HFFc6 (cell line): ENCODE measurements around the gene KIRREL3. TPM values are rescaled to one million over a fixed set of nuclear protein-coding genes. Genes with fewer than 3 reads are reported as not detected.

ENCODE experiments used
- DNase-seq: peaks from one replicate; pipeline ENCODE4 v3.0.0-alpha.2; 2018
- H3K27ac Mint-ChIP-seq: 2 replicates; pipeline ENCODE4 v1.8.0; 2020; ENCODE audit warnings: mild to moderate bottlenecking, mixed read lengths
- H3K27me3 Mint-ChIP-seq: 2 replicates; pipeline ENCODE4 v1.8.0; 2021; ENCODE audit warnings: mild to moderate bottlenecking, moderate library complexity, mixed read lengths; ENCODE audit not compliant: insufficient read depth
- H3K36me3 Mint-ChIP-seq: 2 replicates; pipeline ENCODE4 v1.8.0; 2021; ENCODE audit warnings: low read depth, mixed read lengths
- H3K4me1 Mint-ChIP-seq: 2 replicates; pipeline ENCODE4 v1.8.0; 2020; ENCODE audit warnings: low read depth, mixed read lengths
- H3K4me3 Mint-ChIP-seq: 2 replicates; pipeline ENCODE4 v1.8.0; 2020; ENCODE audit warnings: mild to moderate bottlenecking, moderate library complexity, mixed read lengths
- H3K9me3 Mint-ChIP-seq: 2 replicates; pipeline ENCODE4 v1.8.0; 2020; ENCODE audit warnings: mild to moderate bottlenecking, mixed read lengths
- CTCF ChIP-seq: fragments of 200-600 bp; sonication (generic); IDR thresholded peaks from 2 replicates; pipeline ENCODE4 v1.5.0; 2021; ENCODE audit warnings: antibody characterized with exemption, mild to moderate bottlenecking
- total RNA-seq, 6 experiments: library from RNA; stranded (reverse); fragmentation: NEBNext Ultra II Directional; extraction: Animal tissue kit (Norgen Biotek cat#: 25700); gene quantifications; 2 replicates in 1 of 6; 3 replicates in 5 of 6; pipeline ENCODE4 v1.2.3, GENCODE V29; 2021

The KIRREL3 gene
- total RNA-seq, 6 experiments from 2014 or later = 22.2 to 38.2 (median 33.2) TPM

- H3K36me3 Mint-ChIP-seq = peaks cover 10% of the 10 kb centered on the region; the same call in 1 of the 2 replicates
- H3K9me3 Mint-ChIP-seq = no peaks in the 10 kb centered on the region
- TF ChIP-seq CTCF = no peak
- peaks cover 9% of the 10 kb centered on the region for H3K27me3 Mint-ChIP-seq
- no peak overlapping the region for H3K27ac Mint-ChIP-seq
- H3K4me3 Mint-ChIP-seq = no peak overlapping the region
- H3K4me1 Mint-ChIP-seq = no peaks in the 10 kb centered on the region
- DNase-seq = no peak
These were observed 487.5 kb downstream of the KIRREL3 start for GRCh38 chr11:126512741-126513715.

- Mint-ChIP-seq H3K9me3 (no peaks in the 10 kb centered on the region), H3K4me1 (no peaks in the 10 kb centered on the region), H3K4me3 (no peak overlapping the region), H3K27me3 (peaks cover 9% of the 10 kb centered on the region), H3K36me3 (peaks cover 13% of the 10 kb centered on the region), H3K27ac (no peak overlapping the region)
- no peak for TF ChIP-seq CTCF
- no peak for DNase-seq
These were observed 488.3 kb downstream of the KIRREL3 start for GRCh38 chr11:126512251-126512650.

DNA sequence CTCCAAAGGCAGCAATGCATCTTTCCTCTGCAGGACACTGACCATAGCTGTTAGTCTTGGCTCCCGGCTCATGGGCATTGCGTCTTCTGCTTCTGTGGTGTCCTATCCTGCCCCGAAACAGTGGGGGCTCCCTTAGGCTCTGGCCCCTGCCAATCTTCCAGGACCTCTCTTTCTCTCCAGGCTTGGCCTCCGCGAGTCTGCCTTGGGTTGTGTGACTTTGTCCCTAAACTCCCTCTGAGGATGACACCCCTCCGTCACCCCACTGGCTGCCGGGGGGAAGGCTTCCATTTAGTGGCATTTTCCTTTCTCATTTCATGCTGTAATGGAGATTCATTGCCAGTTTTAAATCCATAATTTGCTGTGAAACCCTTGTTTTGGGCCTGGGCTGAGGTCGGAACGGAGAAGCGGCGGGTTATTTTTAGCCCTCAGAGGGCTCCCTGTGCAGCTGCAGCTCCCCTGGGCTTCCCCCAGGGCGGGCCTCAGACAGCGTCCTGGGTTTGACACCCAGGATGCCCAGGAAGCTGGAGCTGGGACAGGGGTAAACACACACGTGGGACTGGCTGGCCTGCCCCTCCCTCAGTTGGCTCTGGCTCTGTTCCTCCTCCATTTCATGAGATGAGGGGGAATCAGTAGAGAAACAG lies 489.0 kb downstream of the KIRREL3 start:
- Mint-ChIP-seq H3K9me3 (peaks cover 4% of the 10 kb centered on the region; the same call in 1 of the 2 replicates), H3K4me3 (no peak overlapping the region), H3K27ac (no peak overlapping the region), H3K36me3 (peaks cover 20% of the 10 kb centered on the region), H3K4me1 (no peaks in the 10 kb centered on the region), H3K27me3 (peaks cover 9% of the 10 kb centered on the region)
- no peak for DNase-seq
- no peak for TF ChIP-seq CTCF

DNA sequence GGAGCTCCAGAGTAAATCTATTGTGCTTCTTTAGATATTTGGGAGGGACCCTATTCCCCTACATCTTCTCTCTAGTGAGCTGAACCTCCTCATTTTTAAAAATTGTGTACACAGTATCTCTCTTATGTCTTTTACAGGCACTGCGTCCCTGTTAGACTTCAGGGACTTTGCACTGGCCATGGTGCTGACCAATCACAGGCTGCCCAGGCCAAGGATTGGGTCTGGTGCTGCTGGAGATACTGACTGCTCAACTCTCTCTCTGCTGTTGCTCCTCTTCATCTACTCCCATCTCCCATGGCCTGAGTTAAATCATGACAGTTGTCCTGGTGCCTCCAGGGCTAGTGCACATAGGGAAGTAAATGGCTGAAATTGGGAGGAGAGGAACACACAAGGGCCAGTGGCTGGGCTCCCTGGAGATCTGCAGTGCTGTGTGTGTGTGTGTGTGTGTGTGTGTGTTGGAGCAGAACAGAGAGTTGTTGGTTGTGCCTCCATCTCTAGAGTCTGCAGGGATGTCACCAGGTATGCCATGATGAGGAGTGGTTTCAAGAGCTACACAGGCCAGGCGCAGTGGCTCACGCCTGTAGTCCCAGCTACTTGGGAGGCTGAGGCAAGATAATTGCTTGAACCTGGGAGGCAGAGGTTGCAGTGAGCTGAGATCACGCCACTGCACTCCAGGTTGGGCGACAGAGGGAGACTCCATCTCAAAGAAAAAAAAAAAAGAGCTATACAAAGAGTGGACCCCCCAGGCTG lies 489.8 kb downstream of the KIRREL3 start:
- no peak overlapping the region for H3K4me3 Mint-ChIP-seq
- peaks cover 25% of the 10 kb centered on the region for H3K36me3 Mint-ChIP-seq
- H3K27ac Mint-ChIP-seq = no peak overlapping the region
- H3K9me3 Mint-ChIP-seq = peaks cover 8% of the 10 kb centered on the region; the same call in 1 of the 2 replicates
- peaks cover 6% of the 10 kb centered on the region; the same call in 1 of the 2 replicates for H3K27me3 Mint-ChIP-seq
- TF ChIP-seq CTCF = no peak
- H3K4me1 Mint-ChIP-seq = no peaks in the 10 kb centered on the region
- DNase-seq = no peak

- H3K4me3 Mint-ChIP-seq = no peak overlapping the region
- H3K36me3 Mint-ChIP-seq = peaks cover 35% of the 10 kb centered on the region
- H3K4me1 Mint-ChIP-seq = no peaks in the 10 kb centered on the region
- peaks cover 24% of the 10 kb centered on the region for H3K9me3 Mint-ChIP-seq
- no peak overlapping the region for H3K27ac Mint-ChIP-seq
- no peak for DNase-seq
- peaks cover 7% of the 10 kb centered on the region for H3K27me3 Mint-ChIP-seq
- TF ChIP-seq CTCF = no peak
These were observed 492.9 kb downstream of the KIRREL3 start for GRCh38 chr11:126507646-126508045.
